HEK293T (cell line): ENCODE data around the gene NME4.

Experiments used
- ARNT ChIP-seq: fragments of 450-650 bp; IDR thresholded peaks from 2 replicates; pipeline ENCODE4 v1.6.1; 2017; ENCODE audit warnings: mild to moderate bottlenecking
- BHLHE40 ChIP-seq: fragments of 450-650 bp; IDR thresholded peaks from 2 replicates; pipeline ENCODE4 v1.6.1; 2016; ENCODE audit warnings: mild to moderate bottlenecking, moderate library complexity, borderline replicate concordance
- FOXA1 ChIP-seq: fragments of 450-650 bp; IDR thresholded peaks from 2 replicates; pipeline ENCODE4 v1.6.1; 2016; ENCODE audit warnings: mild to moderate bottlenecking
- FOXK2 ChIP-seq: fragments of 450-650 bp; IDR thresholded peaks from 2 replicates; pipeline ENCODE4 v1.6.1; 2016; ENCODE audit warnings: mild to moderate bottlenecking
- FOXM1 ChIP-seq: fragments of 450-650 bp; IDR thresholded peaks from 2 replicates; pipeline ENCODE4 v1.6.1; 2017; ENCODE audit warnings: mild to moderate bottlenecking, borderline replicate concordance
- SP1 ChIP-seq: fragments of 450-650 bp; IDR thresholded peaks from 2 replicates; pipeline ENCODE4 v1.6.1; 2017
- TARDBP ChIP-seq: fragments of 450-650 bp; IDR thresholded peaks from 2 replicates; pipeline ENCODE4 v1.6.1; 2016
- ZNF384 ChIP-seq: fragments of 450-650 bp; IDR thresholded peaks from 2 replicates; pipeline ENCODE4 v1.6.1; 2016

DNA sequence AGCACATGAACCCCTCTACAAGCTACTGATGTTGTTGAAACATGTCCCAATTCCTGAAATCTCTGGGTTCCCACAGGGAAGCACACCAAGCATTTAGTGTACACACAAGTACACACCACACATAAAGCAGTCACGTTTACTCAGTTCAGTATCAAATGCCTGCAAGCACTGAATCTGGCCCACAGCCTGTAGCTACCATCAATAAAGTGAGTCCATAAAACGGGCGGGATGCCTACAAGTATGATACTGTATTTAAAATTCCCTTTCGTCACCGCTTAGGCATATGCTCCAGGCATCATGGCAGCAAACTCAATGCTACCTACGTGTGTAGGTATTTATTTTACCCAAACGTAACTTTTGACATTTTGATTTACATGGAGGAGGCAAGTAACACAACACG, 46.8 kb upstream of the NME4 start:
- TF ChIP-seq FOXK2 (no peak), TARDBP (no peak), FOXM1 (no peak), SP1 (no peak), BHLHE40 (no peak), ARNT (no peak), FOXA1 (no peak), ZNF384 (no peak)
